Left lung (tissue), 10 donors: ENCODE results near the gene ASTN2. TPM values are rescaled to one million over a fixed set of nuclear protein-coding genes. Genes with fewer than 3 reads are reported as not detected.

Experiments used
- ATAC-seq: fragments of 200-7000 bp; cut with Tn5 transposase; one replicate; pipeline ENCODE4 v1.9.1; 2020; ENCODE audit warnings: moderate library complexity
- DNase-seq, 4 donors: peaks; one replicate each; pipeline ENCODE4 v3.0.0-alpha.2; 2013 to 2020
- H3K27ac ChIP-seq, 2 donors: fragments of 200-600 bp; sonication (generic) in 1 of 2; one replicate each; pipeline versions ENCODE4 v1.5.0 to v1.8.0; 2020 to 2021
- H3K27me3 ChIP-seq, 2 donors: fragments of 200-600 bp; sonication (generic) in 1 of 2; one replicate each; pipeline versions ENCODE4 v1.5.0 to v1.8.0; 2020 to 2021
- H3K36me3 ChIP-seq, 2 donors: fragments of 200-600 bp; sonication (generic) in 1 of 2; one replicate each; pipeline versions ENCODE4 v1.5.0 to v1.8.0; 2020 to 2021
- H3K4me1 ChIP-seq, 2 donors: fragments of 200-600 bp; one replicate each; pipeline ENCODE4 v1.8.0; 2021
- H3K4me3 ChIP-seq, 2 donors: fragments of 200-600 bp; sonication (generic) in 1 of 2; one replicate each; pipeline versions ENCODE4 v1.5.0 to v1.8.0; 2020 to 2021; ENCODE audit warnings: mild to moderate bottlenecking in 1 of 2
- H3K9me3 ChIP-seq, 2 donors: fragments of 200-600 bp; sonication (generic) in 1 of 2; one replicate each; pipeline versions ENCODE4 v1.5.0 to v1.8.0; 2020 to 2021
- intact Hi-C, 2 donors: fragments of 100-400 bp; cut with DNase I; formaldehyde crosslinking; loops; one replicate each; pipeline versions ENCODE4 v1.11.2 to v1.14.2; 2022
- polyA plus RNA-seq, 6 donors: library from polyadenylated mRNA; unstranded; fragments of 120-200 nt; gene quantifications; one replicate each; pipeline ENCODE4 v1.2.1, GENCODE V29; 2013; ENCODE audit not compliant: insufficient read length in 6 of 6
- total RNA-seq, 2 donors: library from RNA; stranded (reverse); fragmentation: NEBNext Ultra II Directional; extraction: Animal tissue kit (Norgen Biotek cat#: 25700); gene quantifications; one replicate each; pipeline ENCODE4 v1.2.1, GENCODE V29; 2021
- TF ChIP-seq, protein P1 (sequence below), 2 donors: fragments of 200-600 bp; sonication (generic) in 1 of 2; IDR thresholded peaks; one replicate each; pipeline versions ENCODE4 v1.5.0 to v1.8.0; 2021; ENCODE audit warnings: antibody characterized with exemption in 2 of 2
- donor health status: DM: no; HTN: yes; CAD: no.
- donor health status: DM: no; HTN: no; CAD: no.

The ASTN2 gene
- total and polyA plus RNA-seq, 8 donors, result 3.1 to 5.5 (median 4.5) TPM

DNA sequence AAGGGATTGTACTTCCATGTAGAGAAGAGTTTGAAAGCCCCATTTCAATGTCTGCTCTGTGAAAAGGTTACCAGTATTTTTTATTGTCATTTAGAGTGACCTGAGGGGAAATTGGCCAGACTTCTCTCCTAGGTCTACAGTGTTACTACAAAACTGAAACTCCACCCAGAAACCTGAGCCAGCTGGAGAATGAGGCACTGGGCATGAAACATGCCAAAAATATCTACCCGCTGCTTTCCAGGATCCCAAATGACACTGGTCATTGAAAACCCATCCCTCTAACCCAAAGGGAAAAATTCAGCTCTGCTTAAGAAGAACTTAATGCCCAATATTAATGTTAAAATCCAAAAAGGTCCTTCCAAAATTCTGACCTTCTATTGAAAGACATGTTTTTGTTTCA lies 826.9 kb downstream of the ASTN2 start:
- Histone ChIP-seq H3K27me3 (no peaks in the 10 kb centered on the region), H3K9me3 (peaks cover 0 to 21% of the 10 kb centered on the region in 2 donors), H3K36me3 (no peaks in the 10 kb centered on the region), H3K4me3 (no peak overlapping the region), H3K4me1 (no peaks in the 10 kb centered on the region), H3K27ac (no peak overlapping the region)
- TF ChIP-seq, protein P1, sequence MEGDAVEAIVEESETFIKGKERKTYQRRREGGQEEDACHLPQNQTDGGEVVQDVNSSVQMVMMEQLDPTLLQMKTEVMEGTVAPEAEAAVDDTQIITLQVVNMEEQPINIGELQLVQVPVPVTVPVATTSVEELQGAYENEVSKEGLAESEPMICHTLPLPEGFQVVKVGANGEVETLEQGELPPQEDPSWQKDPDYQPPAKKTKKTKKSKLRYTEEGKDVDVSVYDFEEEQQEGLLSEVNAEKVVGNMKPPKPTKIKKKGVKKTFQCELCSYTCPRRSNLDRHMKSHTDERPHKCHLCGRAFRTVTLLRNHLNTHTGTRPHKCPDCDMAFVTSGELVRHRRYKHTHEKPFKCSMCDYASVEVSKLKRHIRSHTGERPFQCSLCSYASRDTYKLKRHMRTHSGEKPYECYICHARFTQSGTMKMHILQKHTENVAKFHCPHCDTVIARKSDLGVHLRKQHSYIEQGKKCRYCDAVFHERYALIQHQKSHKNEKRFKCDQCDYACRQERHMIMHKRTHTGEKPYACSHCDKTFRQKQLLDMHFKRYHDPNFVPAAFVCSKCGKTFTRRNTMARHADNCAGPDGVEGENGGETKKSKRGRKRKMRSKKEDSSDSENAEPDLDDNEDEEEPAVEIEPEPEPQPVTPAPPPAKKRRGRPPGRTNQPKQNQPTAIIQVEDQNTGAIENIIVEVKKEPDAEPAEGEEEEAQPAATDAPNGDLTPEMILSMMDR (IDR thresholded peaks at IDR 0.05), result no peak
- ATAC-seq, result no peak
- DNase-seq, result no peak
- intact Hi-C loops, result no loop called here

DNA sequence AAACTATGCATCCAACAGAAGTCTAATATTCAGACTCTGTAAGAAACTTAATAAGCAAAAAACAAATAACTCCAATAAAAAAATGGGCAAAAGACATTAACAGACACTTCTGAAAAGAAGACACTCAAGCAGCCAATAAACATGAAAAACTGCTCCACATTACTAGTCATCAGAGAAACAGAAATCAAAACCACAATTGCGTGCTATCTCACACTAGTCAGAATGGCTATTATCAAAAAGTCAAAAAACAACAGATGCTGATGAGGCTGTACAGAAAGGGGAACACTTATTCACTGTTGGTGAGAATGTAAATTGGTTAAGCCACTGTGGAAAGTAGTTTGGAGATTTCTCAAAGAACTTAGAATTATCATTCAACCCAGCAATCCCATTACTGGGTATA lies 829.0 kb downstream of the ASTN2 start:
- TF ChIP-seq, protein P1 (IDR thresholded peaks at IDR 0.05), result no peak
- Histone ChIP-seq H3K4me1 (peaks cover 0 to 3% of the 10 kb centered on the region in 2 donors), H3K27ac (no peak overlapping the region), H3K36me3 (no peaks in the 10 kb centered on the region), H3K27me3 (no peaks in the 10 kb centered on the region), H3K9me3 (peaks cover 0 to 21% of the 10 kb centered on the region in 2 donors), H3K4me3 (no peak overlapping the region)
- ATAC-seq (no peak), DNase-seq (no peak)
- intact Hi-C loops, result no loop called here

DNA sequence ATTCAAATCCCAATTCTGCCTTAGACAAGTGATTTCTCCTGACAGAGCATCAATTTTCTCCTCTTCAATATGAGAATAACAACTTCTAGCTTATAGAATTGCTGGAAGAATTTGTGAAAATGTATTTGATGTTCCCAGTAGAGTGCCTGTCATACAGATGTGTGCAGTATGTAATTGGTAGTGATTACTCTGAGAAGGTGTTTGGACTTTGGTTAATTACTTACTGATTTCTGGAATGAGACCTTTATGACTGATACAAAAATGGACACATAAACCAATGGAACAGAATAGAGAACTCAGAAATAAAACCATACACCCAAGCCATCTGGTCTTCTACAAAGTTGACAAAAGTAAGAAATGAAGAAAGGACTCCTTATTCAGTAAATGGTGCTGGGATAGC lies 829.7 kb downstream of the ASTN2 start:
- no peak for ATAC-seq
- intact Hi-C loops, result no loop called here
- TF ChIP-seq, protein P1 (IDR thresholded peaks at IDR 0.05), result no peak
- Histone ChIP-seq H3K4me1 (peaks cover 0 to 3% of the 10 kb centered on the region in 2 donors), H3K27me3 (no peaks in the 10 kb centered on the region), H3K4me3 (no peak overlapping the region), H3K9me3 (peaks cover 0 to 21% of the 10 kb centered on the region in 2 donors), H3K27ac (no peak overlapping the region), H3K36me3 (no peaks in the 10 kb centered on the region)
- DNase-seq, result no peak

DNA sequence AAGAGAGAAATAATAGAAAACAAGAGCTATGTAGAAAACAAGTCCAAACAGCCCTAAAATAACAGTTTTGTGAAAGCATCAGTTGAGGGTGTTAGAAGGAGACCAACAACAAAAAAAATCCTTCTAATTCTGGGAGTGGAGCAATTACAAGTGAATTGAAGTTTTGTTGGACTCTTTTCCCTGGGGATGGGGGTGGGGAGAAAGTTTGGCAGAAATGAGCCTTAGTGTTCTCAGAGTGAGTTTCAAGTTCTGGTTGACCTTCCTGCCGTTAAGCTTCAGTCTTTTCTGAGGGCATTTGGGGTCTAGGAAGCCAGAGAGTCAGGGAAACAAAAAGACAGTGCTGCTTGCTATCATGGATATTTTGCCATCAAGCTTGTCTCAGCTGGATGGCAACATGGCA lies 834.0 kb downstream of the ASTN2 start:
- TF ChIP-seq, protein P1 (IDR thresholded peaks at IDR 0.05), result no peak
- no peak for ATAC-seq

DNA sequence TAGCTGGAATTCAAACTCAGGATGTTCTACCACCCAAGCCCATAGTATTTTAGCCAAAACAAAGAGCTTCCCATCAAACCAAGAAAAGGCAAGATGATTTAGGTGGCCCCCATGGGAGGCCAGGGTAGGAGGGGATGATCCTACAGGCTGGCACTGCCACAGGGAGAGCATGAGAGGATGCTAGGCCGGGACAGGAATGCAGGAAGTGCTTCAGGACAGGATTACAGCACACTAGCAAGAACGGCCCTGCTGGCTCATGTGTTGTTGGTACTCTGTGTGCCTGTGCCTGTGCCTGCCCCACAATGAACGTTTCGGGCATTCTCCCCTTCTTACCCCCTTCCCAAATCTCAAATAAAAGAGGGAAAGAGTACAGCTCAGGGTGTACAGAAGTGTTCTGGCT lies 838.5 kb downstream of the ASTN2 start:
- DNase-seq (no peak), ATAC-seq (no peak)
- Histone ChIP-seq H3K27me3 (no peaks in the 10 kb centered on the region), H3K4me3 (no peak overlapping the region), H3K9me3 (no peaks in the 10 kb centered on the region), H3K36me3 (no peaks in the 10 kb centered on the region), H3K4me1 (peaks cover 6 to 7% of the 10 kb centered on the region in 2 donors), H3K27ac (no peak overlapping the region)
- intact Hi-C loops, result no loop called here
- TF ChIP-seq, protein P1 (IDR thresholded peaks at IDR 0.05), result no peak

More for the DNA sequence above, 834.0 kb downstream of the ASTN2 start:
- Histone ChIP-seq H3K27ac (no peak overlapping the region), H3K36me3 (no peaks in the 10 kb centered on the region), H3K9me3 (no peaks in the 10 kb centered on the region), H3K27me3 (no peaks in the 10 kb centered on the region), H3K4me3 (no peak overlapping the region), H3K4me1 (peaks cover 0 to 3% of the 10 kb centered on the region in 2 donors)
- intact Hi-C loops, result no loop called here
- no peak for DNase-seq
